GM23248 (cell line): Measurements from ENCODE around the gene EID2B.

Experiments used
- EZH2 ChIP-seq: fragments of 200-600 bp; sonication (generic); IDR thresholded peaks from 2 replicates; pipeline ENCODE4 v1.6.1; 2018; ENCODE audit warnings: antibody characterized with exemption, mild to moderate bottlenecking; ENCODE audit not compliant: insufficient read depth, poor library complexity, severe bottlenecking
- EZH2phosphoT487 ChIP-seq: fragments of 200-600 bp; sonication (generic); IDR thresholded peaks from 2 replicates; pipeline ENCODE4 v1.6.1; 2018; ENCODE audit warnings: antibody characterized with exemption, moderate library complexity, mild to moderate bottlenecking, low read depth; ENCODE audit not compliant: insufficient read depth

GRCh38 chr19:39553082-39553652, 20.5 kb upstream of the EID2B start:
- TF ChIP-seq EZH2phosphoT487 (no peak), EZH2 (no peak)
